OCI-LY3 (cell line): ENCODE measurements around the gene PLEKHG3.

Experiments
- H2AFZ ChIP-seq: fragments of 200-600, 300-600 bp; shearing (Covaris generic); 2 replicates; pipeline ENCODE4 v1.6.0; 2014; ENCODE audit warnings: antibody characterized with exemption, low read depth, low read length
- H3K27ac ChIP-seq: fragments of 200-600, 300-600 bp; sonication (generic); 2 replicates; pipeline ENCODE4 v1.5.1; 2014; ENCODE audit warnings: mild to moderate bottlenecking, low read length, moderate library complexity, mixed read lengths
- H3K27me3 ChIP-seq: fragments of 200-600, 300-600 bp; sonication (generic); 2 replicates; pipeline ENCODE4 v1.6.1; 2014; ENCODE audit warnings: low read depth, low read length, mixed read lengths
- H3K36me3 ChIP-seq: fragments of 200-600, 300-600 bp; sonication (generic); replicated peaks from 2 replicates; pipeline ENCODE3; 2014; ENCODE audit warnings: low read depth, low read length, mixed read lengths
- H3K4me1 ChIP-seq: fragments of 300-600, 200-600 bp; sonication (generic); 2 replicates; pipeline ENCODE4 v1.6.1; 2014; ENCODE audit warnings: low read length, mixed read lengths
- H3K4me2 ChIP-seq: fragments of 200-600, 300-600 bp; sonication (generic); 2 replicates; pipeline ENCODE4 v1.6.1; 2014; ENCODE audit warnings: low read length, mixed read lengths
- H3K4me3 ChIP-seq: fragments of 300-600, 200-600 bp; sonication (generic); 2 replicates; pipeline ENCODE4 v1.5.1; 2014; ENCODE audit warnings: antibody characterized with exemption, mild to moderate bottlenecking, low read length, moderate library complexity
- H3K79me2 ChIP-seq: fragments of 300-600, 200-600 bp; shearing (Covaris generic); 2 replicates; pipeline ENCODE4 v1.6.1; 2014; ENCODE audit warnings: mild to moderate bottlenecking, low read length, mixed read lengths
- H3K9ac ChIP-seq: fragments of 300-600, 200-600 bp; shearing (Covaris generic); 2 replicates; pipeline ENCODE4 v1.6.0; 2014; ENCODE audit warnings: mild to moderate bottlenecking, low read length, moderate library complexity
- H3K9me3 ChIP-seq: fragments of 200-600, 300-600 bp; shearing (Covaris generic); 2 replicates; pipeline ENCODE4 v1.6.1; 2014; ENCODE audit warnings: low read length, mixed read lengths; ENCODE audit not compliant: insufficient read depth
- H4K20me1 ChIP-seq: fragments of 200-600, 300-600 bp; sonication (generic); 2 replicates; pipeline ENCODE4 v1.6.1; 2016; ENCODE audit warnings: low read length, mixed read lengths; ENCODE audit not compliant: insufficient read depth
- CTCF ChIP-seq: fragments of 200-600, 300-600 bp; sonication (generic); IDR thresholded peaks from 2 replicates; pipeline ENCODE4 v1.5.1; 2014; ENCODE audit warnings: antibody characterized with exemption, low read length, low read depth
- EZH2phosphoT487 ChIP-seq: fragments of 200-600 bp; shearing (Covaris generic); IDR thresholded peaks from 2 replicates; pipeline ENCODE4 v1.6.1; 2018; ENCODE audit warnings: antibody characterized with exemption, mixed run types, low read depth

The PLEKHG3 gene

DNA sequence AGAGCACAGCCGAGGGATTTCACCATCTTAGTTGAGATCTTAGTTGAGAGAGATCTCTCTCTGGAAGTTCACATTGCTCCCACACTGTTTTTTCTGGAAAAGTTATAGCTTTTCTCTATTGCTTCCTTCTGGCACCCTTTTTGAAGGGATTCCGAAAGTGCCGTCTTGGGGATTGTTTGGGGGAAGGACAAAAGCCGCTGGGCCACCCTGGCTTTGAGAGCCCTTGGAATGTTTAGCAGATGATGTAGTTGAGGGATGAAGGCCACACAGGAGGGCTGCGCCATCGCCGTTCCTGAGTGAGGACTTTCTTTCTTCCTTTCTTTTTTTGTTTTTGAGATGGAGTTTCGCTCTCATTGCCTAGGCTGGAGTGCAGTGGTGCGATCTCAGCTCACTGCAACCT is 17.7 kb downstream of the PLEKHG3 start:
- H3K4me1 ChIP-seq: peaks cover 10% of the 10 kb centered on the region
- H3K4me2 ChIP-seq: no peak overlapping the region

GRCh38 chr14:64722842-64723447 is 18.7 kb downstream of the PLEKHG3 start:
- H3K36me3 ChIP-seq: no peaks in the 10 kb centered on the region
- H3K9ac ChIP-seq: no peak overlapping the region
- no peak overlapping the region for H2AFZ ChIP-seq
- H3K27ac ChIP-seq: no peak overlapping the region
- TF ChIP-seq EZH2phosphoT487 (no peak), CTCF (no peak)
- peaks cover 8% of the 10 kb centered on the region; the same call in 1 of the 2 replicates for H3K27me3 ChIP-seq
- no peak overlapping the region for H3K4me3 ChIP-seq
- H3K4me1 ChIP-seq: peaks cover 13% of the 10 kb centered on the region
- no peaks in the 10 kb centered on the region for H3K9me3 ChIP-seq
- H3K79me2 ChIP-seq: no peaks in the 10 kb centered on the region
- no peak overlapping the region for H3K4me2 ChIP-seq
- H4K20me1 ChIP-seq: no peaks in the 10 kb centered on the region

More for the DNA sequence above, 17.7 kb downstream of the PLEKHG3 start:
- Histone ChIP-seq H3K9me3 (no peaks in the 10 kb centered on the region), H3K79me2 (no peaks in the 10 kb centered on the region), H4K20me1 (no peaks in the 10 kb centered on the region), H3K9ac (no peak overlapping the region), H3K27me3 (peaks cover 8% of the 10 kb centered on the region; the same call in 1 of the 2 replicates), H3K4me3 (no peak overlapping the region), H2AFZ (no peak overlapping the region), H3K36me3 (no peaks in the 10 kb centered on the region), H3K27ac (no peak overlapping the region)
- no peak for TF ChIP-seq CTCF
- no peak for TF ChIP-seq EZH2phosphoT487

DNA sequence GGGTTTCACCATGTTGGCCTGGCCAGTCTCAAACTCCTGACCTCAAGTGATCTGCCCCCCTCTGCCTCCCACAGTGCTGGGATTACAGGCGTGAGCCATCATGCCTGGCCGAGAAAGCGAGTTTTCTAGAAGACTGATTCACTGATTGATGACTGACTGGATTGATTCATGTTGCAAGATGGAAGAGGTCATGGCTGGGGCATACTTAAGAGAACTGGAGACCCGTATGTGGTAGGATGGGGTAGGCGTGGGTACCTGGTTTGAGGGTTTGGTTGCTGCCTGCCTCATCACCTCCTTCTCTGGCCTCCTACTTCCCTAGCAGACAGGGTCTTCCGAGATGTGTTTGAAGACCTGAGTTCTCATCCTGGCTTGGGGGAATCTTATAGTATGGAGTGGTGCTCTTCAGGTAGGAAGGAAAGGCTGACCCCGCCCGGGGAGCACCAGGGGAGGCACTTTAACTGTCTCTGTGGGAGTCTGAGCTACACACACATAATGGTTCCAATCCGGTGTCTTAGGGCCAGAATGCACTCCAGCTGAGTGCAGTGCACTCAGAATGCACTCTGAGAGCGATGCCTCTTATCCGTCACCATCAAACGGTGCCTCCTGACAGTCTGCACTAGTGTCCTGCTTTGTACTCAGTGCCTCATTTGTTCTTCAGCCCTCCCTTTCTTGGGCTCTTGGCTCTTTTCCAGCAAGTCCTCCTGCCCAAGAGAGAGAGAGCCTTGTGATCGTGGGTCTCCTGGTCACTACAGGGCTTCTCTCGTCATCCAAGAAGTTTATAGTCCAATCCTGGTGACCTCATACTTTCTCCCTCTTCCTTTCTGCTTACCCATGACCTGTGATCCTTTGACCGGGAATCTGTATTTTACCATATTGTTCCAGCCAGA is 19.7 kb downstream of the PLEKHG3 start:
- Histone ChIP-seq H3K4me1 (peaks cover 19% of the 10 kb centered on the region), H3K4me2 (no peak overlapping the region)

More for the DNA sequence above, 19.7 kb downstream of the PLEKHG3 start:
- H3K27ac ChIP-seq: no peak overlapping the region
- H3K9me3 ChIP-seq: no peaks in the 10 kb centered on the region
- H3K79me2 ChIP-seq: no peaks in the 10 kb centered on the region
- H3K36me3 ChIP-seq: no peaks in the 10 kb centered on the region
- H3K4me3 ChIP-seq: no peak overlapping the region
- H3K27me3 ChIP-seq: peaks cover 8% of the 10 kb centered on the region; the same call in 1 of the 2 replicates
- H2AFZ ChIP-seq: no peak overlapping the region
- H3K9ac ChIP-seq: no peak overlapping the region
- no peak for TF ChIP-seq EZH2phosphoT487
- TF ChIP-seq CTCF: no peak
- H4K20me1 ChIP-seq: no peaks in the 10 kb centered on the region
